Activated T-cell treated with anti-CD3 and anti-CD28 coated beads for 4 hours (primary cell): ENCODE measurements around the gene CD164.
"Not testable (repeated sequence)": the region's sequence is repeated elsewhere in the genome, so short reads cannot be mapped to it uniquely, and the experiment has no call there.

Experiments used
- DNase-seq: peaks from one replicate; pipeline ENCODE4 v3.0.0-alpha.2; 2020

The CD164 gene

GRCh38 chr6:109340811-109341210 is 41.5 kb downstream of the CD164 start:
- DNase-seq: no peak

- no peak for DNase-seq
These were observed 42.2 kb downstream of the CD164 start for GRCh38 chr6:109339906-109340678.

- DNase-seq: no peak
These were observed 45.9 kb downstream of the CD164 start for GRCh38 chr6:109336221-109336961.

DNA sequence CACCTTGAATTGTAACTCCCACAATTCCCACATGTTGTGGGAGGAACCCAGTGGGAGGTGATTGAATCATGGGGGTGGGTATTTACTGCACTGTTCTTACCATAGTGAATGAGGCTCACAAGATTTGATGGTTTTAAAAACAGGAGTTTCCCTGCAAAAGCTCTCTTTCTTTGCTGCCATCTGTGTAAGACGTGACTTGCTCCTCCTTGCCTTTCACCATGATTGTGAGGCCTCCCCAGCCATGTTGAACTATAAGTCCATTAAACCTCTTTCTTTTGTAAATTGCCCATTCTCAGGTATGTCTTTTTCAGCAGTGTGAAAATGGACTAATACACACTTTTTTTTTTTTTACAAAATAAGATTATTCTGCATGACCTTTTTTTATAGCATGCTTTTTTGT is 48.4 kb downstream of the CD164 start:
- not testable (repeated sequence) for DNase-seq

DNA sequence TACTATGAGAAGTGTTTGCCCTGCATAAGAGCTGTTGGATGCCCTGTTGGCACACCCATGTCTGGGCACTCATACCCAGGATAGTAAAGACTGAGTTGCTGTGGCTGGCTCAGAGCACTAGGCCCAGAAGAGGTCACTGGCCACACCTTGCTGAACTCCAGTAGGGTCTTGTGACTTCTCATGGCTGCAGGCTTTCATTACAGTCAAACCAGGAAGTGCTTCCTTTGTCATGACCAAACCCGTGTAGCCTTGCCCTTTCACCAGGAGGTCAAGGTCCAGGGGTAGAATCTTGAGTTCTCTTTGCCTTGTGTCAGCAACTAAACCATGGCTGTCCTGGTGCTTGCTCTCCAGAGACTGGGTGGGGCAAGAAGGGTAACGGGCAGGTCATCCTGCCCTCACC is 49.5 kb downstream of the CD164 start:
- no peak for DNase-seq

GRCh38 chr6:109331081-109331480 is 51.2 kb downstream of the CD164 start:
- DNase-seq: no peak

- no peak for DNase-seq
These were observed 52.0 kb downstream of the CD164 start for GRCh38 chr6:109330263-109330662.

DNA sequence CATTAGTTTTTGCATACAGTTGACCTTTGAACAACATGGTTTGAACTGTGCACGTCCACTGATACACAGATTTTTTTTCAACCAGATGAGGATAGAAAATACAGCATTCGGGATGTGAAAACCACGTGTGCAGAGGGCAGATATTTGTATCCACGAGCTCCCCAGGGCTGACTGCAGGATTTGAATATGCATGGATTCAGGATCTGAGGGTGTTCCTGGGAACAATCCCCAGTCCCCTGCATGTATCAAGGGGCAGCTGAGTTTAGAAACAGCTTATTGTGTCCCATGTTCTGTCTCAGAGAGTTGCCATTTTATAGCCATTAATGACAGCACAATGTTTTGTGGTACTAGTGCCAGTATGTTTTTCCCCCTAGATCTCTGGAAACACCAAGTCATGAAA is 53.6 kb downstream of the CD164 start:
- no peak for DNase-seq

DNA sequence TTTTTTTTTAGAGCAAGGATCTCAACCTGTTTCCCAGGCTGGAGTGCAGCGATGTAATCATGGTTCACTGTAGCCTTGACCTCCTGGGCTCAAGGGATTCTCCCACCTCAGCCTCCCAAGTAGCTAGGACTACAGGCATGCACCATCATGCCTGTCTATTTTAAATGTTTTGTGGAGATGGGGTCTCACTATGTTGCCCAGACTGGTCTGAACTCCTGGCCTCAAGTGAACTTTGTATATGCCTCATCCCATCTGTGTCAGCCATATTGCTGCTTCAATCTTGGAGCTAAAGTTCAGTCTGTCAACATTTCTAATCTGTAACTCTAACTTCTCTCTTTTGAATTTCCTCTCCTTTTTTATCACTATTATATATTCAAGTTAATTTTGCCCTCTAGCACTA is 54.3 kb downstream of the CD164 start:
- no peak for DNase-seq

DNA sequence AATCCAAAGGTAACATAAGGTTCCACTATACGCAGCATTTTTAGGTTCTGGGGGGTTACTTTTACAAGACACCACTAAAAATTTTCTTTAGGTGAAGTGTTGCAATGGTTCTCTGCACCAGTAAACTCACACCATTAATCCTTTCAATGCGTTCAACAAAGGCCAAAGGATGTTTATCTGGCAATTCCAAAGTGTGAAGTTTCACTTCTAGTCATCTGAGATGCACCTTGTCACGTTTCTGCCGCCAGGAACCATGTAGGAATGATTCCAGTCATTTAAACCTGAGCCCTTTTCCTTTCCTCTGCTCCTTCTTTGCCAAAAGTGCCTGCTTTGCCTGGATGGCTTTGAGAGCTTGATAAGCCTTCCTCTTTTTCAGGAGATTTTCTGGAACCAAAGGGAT is 54.8 kb downstream of the CD164 start:
- no peak for DNase-seq

DNA sequence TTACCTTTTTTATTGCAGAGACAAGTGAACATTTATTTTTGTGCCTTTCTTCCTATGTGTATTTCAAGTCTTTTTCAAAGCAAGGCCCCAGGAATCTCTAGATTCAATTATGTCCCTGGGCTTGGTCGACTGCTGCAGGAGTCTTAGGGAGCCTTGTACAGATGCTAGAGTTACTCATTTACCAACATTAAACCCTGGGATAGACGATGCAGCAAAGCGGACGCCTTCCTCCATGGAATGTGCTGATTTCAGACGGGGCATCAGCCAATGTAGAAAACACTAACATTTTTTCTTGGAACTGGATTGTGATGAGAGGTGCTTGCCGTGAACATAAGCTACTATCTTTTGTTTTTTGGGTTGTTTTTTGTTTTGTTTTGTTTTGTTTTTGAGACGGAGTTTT is 55.9 kb downstream of the CD164 start:
- DNase-seq: no peak

DNA sequence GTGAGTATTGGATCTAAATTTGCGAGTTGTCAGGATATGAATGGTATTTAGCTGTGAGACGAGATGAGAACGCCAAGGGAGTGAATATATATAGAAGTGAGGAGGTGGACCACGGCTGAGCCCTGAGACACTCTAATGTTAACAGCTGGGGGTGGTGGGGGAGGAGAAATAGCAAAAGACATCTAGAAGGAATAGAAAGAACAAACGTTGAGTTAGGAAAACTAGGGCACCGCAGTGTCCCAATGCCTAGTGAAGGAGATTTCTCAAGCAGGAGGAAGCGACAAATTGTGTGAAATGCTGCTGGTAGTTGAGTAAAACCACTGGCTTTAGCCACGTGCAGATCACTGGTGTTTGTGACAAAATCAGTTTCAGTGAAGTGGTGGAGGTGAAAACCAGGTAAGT is 56.9 kb downstream of the CD164 start:
- DNase-seq: no peak

- no peak for DNase-seq
These were observed 59.0 kb downstream of the CD164 start for GRCh38 chr6:109323241-109323640.

- no peak for DNase-seq
These were observed 59.4 kb downstream of the CD164 start for GRCh38 chr6:109322825-109323224.

GRCh38 chr6:109321752-109322151 is 60.5 kb downstream of the CD164 start:
- DNase-seq: no peak

DNA sequence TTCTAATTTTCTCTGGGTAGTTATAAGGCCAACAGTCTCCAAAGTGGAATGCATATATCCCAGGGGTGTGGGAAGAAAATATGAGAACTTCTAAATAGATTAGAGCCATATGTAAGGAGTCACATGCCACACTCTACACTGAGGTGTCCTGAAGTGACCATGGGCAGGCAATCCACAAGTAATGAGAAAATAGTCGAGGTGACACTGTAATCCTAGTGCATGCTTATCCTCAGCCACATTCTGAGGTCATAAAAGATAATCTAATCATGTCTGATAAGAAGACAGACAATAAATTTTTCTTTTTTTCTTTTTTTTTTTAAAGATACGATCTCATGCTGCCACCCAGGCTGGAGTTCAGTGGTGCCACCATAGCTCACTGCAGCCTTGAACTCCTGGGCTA is 62.2 kb downstream of the CD164 start:
- no peak for DNase-seq

GRCh38 chr6:109318328-109318876 is 63.9 kb downstream of the CD164 start:
- DNase-seq: no peak

DNA sequence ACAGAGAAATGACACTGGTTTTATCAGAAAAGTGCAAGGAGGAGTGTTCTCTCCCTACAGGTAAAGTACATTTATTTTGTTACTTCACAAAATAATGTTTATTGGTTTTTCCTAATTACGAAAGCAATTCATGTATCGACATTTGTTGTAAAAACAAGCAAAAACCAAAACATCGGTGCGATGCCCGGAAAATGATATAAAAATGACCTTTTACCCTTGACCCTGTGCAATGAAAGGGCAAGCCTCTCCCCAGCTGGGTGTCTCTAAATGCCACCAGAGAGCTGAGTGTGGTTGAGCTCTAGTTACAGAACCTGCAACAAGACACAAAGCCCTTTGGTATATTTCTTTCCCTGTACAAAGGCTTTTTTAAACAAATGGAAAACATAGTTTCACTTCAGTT is 65.4 kb downstream of the CD164 start:
- DNase-seq: no peak
